NCI-H2196 treated with DMSO at 0.1 percent for 48 hours (cell line): ENCODE measurements around the gene ECI2.
"Not testable (repeated sequence)": the region's sequence is repeated elsewhere in the genome, so short reads cannot be mapped to it uniquely, and the experiment has no call there.

Experiments used
- DNase-seq: peaks from one replicate; lab custom pipeline; 2025; ENCODE audit not compliant: unreplicated experiment; lab: John Stamatoyannopoulos, UW

Gene ECI2

GRCh38 chr6:4139272-4139671 lies 3.9 kb upstream of the ECI2 start:
- DNase-seq, result no peak

DNA sequence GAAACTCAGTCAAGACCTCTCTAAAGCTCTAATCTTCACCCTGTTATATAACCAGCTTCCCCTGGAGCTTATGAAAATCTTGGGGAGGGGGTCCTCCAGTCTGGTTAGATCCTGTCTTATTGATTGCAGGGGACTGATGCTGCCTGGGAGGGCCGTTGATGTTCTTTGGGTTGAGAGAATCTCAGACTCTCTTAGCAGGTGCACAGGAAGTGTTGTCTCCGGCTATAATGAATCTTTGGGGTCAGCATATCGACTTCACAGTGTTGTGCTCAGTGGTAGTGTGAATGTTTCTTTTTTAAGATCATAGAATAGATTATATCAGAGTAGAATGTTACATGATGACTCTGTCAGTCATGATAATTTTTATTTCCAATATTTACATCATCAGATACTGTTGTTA lies 2.8 kb upstream of the ECI2 start:
- no peak for DNase-seq

GRCh38 chr6:4136354-4136831 lies 1.0 kb upstream of the ECI2 start:
- no peak for DNase-seq

- DNase-seq, result peak; percentile 94
Measured at GRCh38 chr6:4135665-4136353, 434 bp upstream of the ECI2 start.

DNA sequence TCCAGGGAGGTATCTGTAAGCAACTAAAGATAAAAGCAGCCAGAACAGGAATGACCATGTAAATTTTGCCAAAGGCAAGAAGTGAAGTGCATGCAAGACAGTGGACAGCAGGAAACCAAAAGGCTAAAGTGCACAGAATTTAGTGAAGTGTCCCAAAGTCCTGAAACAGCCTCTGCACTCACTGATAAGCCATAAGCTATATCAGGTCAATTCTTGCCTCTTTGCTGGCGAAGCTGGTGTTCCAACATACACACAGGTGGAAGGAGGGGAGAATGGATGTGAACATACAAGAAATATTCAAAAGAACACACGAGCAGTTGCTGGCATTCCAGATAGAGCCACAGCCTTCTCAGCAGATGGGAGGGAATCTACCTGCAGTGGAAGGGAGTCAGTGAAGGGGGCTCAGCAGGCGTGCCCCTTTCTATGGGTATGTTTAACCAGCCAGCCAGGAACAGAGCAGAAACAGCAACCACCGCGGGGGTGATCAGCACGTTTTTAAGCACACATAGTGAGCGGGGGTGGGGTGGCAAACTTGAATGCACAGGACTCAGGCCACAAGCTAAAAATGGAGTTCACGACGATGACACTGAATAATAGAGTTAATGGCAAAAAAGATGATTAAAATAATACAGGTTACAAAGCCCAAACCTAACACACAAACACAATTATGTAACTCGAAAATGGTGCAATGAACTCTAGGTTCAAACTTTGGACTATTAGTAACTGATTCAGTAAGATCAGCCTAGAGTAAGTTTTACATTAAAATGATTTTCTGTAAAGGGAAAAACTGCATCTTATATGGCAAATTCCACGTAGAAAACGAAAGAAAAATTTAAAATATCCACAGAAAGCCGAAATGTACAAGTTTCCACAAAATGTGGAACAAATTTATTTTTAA lies 1.2 kb downstream of the ECI2 start:
- no peak for DNase-seq

- DNase-seq, result no peak
Measured at GRCh38 chr6:4130357-4130987, 4.9 kb downstream of the ECI2 start.

GRCh38 chr6:4129446-4129845 lies 5.9 kb downstream of the ECI2 start:
- DNase-seq, result no peak

GRCh38 chr6:4128748-4129147 lies 6.6 kb downstream of the ECI2 start:
- no peak for DNase-seq

GRCh38 chr6:4128072-4128471 lies 7.3 kb downstream of the ECI2 start:
- no peak for DNase-seq

- DNase-seq, result no peak
Measured at GRCh38 chr6:4125933-4126864, 9.2 kb downstream of the ECI2 start.

DNA sequence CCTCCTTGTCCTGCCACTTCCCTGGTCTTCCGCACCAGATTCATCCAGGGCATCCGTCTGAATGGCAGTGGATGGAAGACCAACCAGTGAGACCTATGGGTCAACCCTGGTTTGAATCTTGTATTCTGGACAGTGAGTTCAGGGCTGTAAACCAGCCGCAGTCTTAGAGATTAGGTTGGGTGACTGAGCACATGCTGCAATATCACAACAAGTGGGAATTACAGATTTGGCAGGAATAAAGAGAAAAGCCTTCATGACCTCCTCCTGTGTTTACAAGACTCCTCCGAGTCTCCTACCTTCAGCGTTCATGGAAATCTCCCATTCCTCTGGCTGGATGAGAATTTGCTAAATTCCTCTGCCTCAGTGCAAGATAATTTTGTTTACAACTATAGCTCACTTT lies 9.9 kb downstream of the ECI2 start:
- no peak for DNase-seq

- DNase-seq, result no peak
Measured at GRCh38 chr6:4124351-4124750, 11.0 kb downstream of the ECI2 start.

DNA sequence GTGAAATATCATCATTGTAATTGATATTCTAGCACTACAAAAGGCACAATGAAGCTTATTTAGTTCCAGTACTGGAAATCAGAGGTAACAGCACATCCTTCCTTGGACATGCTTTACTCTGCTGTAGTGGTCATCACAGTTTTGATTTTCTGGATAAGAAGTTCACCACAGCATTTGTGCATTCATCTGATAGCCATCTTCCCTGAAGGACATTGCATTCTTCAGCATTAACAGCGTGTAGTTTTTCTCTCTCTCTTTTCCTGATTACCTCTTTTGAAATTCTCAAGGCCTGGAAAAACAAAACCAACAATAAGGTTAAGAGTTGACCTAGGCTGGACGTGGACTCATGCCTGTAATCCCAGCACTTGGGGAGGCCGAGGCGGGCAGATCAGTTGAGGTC lies 19.6 kb downstream of the ECI2 start:
- no peak for DNase-seq

DNA sequence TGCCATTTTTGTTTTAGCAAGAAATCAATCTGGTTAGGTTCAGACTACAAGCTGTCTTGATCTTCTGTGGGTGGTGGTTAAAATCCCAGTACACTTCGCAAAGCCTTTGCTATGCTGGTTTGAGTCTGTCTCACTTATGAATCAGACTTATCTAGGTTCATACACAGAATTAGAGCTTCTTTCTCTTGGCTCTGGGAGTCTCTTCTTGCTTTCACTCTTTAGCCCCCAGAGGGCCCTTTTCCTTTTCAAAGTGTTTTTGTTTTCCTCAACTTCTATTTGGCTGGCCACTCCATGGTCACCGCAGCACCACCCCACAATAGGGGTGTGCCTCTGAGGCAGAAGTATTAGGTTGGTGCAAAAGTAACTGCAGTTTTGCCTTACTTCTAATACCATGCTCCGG lies 21.3 kb downstream of the ECI2 start:
- DNase-seq, result no peak

DNA sequence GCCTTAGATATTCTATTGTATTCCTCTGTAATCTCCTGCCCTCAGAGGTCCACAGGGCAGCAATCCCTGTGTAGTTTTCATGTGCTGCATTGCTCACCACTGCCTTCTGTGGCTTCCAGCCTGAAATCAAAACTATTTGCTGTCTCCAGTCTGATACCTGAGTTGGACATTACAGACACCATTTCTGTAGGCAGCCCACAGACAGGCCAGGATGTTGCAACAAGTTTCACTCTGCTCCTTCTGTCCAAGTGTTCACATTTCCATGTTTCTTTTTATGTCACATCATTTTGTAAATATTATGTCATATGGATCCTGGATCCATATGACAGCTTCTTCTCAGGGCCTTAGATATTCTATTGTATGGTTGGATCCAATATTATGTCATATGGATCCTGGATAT lies 21.7 kb downstream of the ECI2 start:
- no peak for DNase-seq

- no peak for DNase-seq
Measured at GRCh38 chr6:4112366-4112765, 23.0 kb downstream of the ECI2 start.

GRCh38 chr6:4109363-4109815 lies 26.0 kb downstream of the ECI2 start:
- not testable (repeated sequence) for DNase-seq

- no peak for DNase-seq
Measured at GRCh38 chr6:4108561-4109093, 26.7 kb downstream of the ECI2 start.

DNA sequence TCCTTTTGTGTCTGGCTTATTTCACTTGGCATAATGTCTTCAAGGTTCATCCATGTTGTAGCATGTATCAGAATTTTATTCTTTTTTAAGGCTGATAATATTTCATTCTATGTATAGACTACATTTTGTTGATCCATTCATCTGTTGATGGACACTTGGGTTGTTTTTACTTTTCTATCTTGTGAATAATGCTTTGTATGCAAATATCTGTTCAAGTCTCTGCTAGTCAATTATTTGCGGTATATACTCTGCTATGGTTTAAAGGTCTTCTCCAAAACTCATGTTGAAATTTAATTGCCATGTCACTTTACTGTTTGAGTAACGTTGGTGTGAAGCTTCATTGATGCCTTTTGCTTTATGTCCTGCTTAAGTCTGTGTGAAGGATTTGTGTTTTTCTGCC lies 27.5 kb downstream of the ECI2 start:
- DNase-seq, result no peak

GRCh38 chr6:4105980-4106536 lies 29.3 kb downstream of the ECI2 start:
- DNase-seq, result no peak
